Heart left ventricle (tissue), 16 donors: ENCODE data around the gene PPA2. TPM values are rescaled to one million over a fixed set of nuclear protein-coding genes. Genes with fewer than 3 reads are reported as not detected.

Experiments used
- ATAC-seq, 4 donors: fragments of 200-7000 bp; cut with Tn5 transposase; one replicate each; pipeline ENCODE4 v1.9.1; 2020 to 2022; ENCODE audit warnings: moderate library complexity in 4 of 4, mild to moderate bottlenecking in 3 of 4, moderate number of reproducible peaks in 1 of 4
- DNase-seq, 5 donors: peaks; one replicate each; pipeline ENCODE4 v3.0.0-alpha.2; 2020
- H3K27ac ChIP-seq, 12 donors: fragments of 200-600 bp; sonication (generic) in 4 of 12; one replicate each; pipeline versions ENCODE4 v1.5.0 to v1.8.0; 2016 to 2022; ENCODE audit warnings: mild to moderate bottlenecking in 2 of 12
- H3K27me3 ChIP-seq, 9 donors: fragments of 200-600 bp; sonication (generic) in 2 of 9; one replicate each; pipeline versions ENCODE4 v1.5.1 to v1.8.0; 2016 to 2022; ENCODE audit warnings: mild to moderate bottlenecking in 3 of 9
- H3K36me3 ChIP-seq, 9 donors: fragments of 200-600 bp; sonication (generic) in 2 of 9; one replicate each; pipeline versions ENCODE4 v1.5.0 to v1.8.0; 2018 to 2022; ENCODE audit warnings: mild to moderate bottlenecking in 2 of 9
- H3K4me1 ChIP-seq, 12 donors: fragments of 200-600 bp; sonication (generic) in 4 of 12; one replicate each; pipeline versions ENCODE4 v1.5.0 to v1.8.0; 2016 to 2022; ENCODE audit warnings: mild to moderate bottlenecking in 3 of 12
- H3K4me3 ChIP-seq, 12 donors: fragments of 200-600 bp; sonication (generic) in 4 of 12; one replicate each; pipeline versions ENCODE4 v1.5.0 to v1.8.0; 2017 to 2022; ENCODE audit warnings: mild to moderate bottlenecking in 9 of 12, moderate library complexity in 4 of 12
- H3K9me3 ChIP-seq, 12 donors: fragments of 200-600 bp; sonication (generic) in 4 of 12; one replicate each; pipeline versions ENCODE4 v1.5.0 to v1.8.0; 2016 to 2022; ENCODE audit warnings: mild to moderate bottlenecking in 1 of 12
- POLR2A ChIP-seq, 2 donors: fragments of 450-650 bp; IDR thresholded peaks; one replicate each; pipeline ENCODE4 v1.6.1; 2017; ENCODE audit warnings: antibody characterized with exemption in 2 of 2, mild to moderate bottlenecking in 2 of 2, moderate library complexity in 2 of 2
- WGBS, 4 donors: extraction: QIAGEN DNeasy Blood & Tissue Kit in 2 of 4; methylation state at CpG; one replicate each; pipeline versions ENCODE4 v1.1.5 to v1.1.7; 2013 to 2018; 5-methylcytosine and 5-hydroxymethylcytosine counted together
- intact Hi-C, 10 donors: fragments of 100-400 bp; cut with DNase I; formaldehyde crosslinking; loops; one replicate each; pipeline versions ENCODE4 v1.11.1 to v1.14.2; 2022
- polyA plus RNA-seq, 2 donors: library from polyadenylated mRNA; stranded (reverse); fragments of 200-250 nt; gene quantifications; one replicate each; pipeline ENCODE4 v1.2.3, GENCODE V29; 2013
- total RNA-seq, 9 donors: library from RNA; depleted of rRNA in 2 of 9; stranded (reverse); fragments of >200 nt in 2 of 9; fragmentation: NEBNext Ultra II Directional in 3 of 9; extraction: Animal tissue kit (Norgen Biotek cat#: 25700) in 3 of 9; gene quantifications; one replicate each; pipeline versions ENCODE4 v1.1.0 to v1.2.4, GENCODE V29; 2016 to 2023
- TF ChIP-seq, protein P1 (sequence below), 12 donors: fragments of 200-600 bp; sonication (generic) in 4 of 12; IDR thresholded peaks; one replicate each; pipeline versions ENCODE4 v1.5.0 to v1.8.0; 2018 to 2022; ENCODE audit warnings: antibody characterized with exemption in 12 of 12, mild to moderate bottlenecking in 5 of 12
- donor health status: ischemic (EF 13 %, LVEDD 7.1; RV severe dilation, severe dysfunction).
- donor health status: healthy with polysubstance abuse.
- donor health status: DM: no; HTN: yes; CAD: no.
- donor health status: DM: no; HTN: no; CAD: no.
- donor health status: ischemic (EF 25% LVEDD 6.9; RV normal size, moderate dysfunction).
- donor health status: ischemic (EF 25% LVEDD 5.7; RV mildly dilated, moderate dysfunction).
- donor health status: healthy.
- donor health status: DM: yes; HTN: yes; CAD: no.
- donor health status: ischemic (EF 35%, LVEDD 5.7; RV mildly dilated, moderate dysfunction).
- donor health status: nonischemic (EF 11% LVEDD 7.7; RV severe dilation, severe dysfunction).
- donor health status: DM: yes; HTN: yes; CAD: no.
- donor health status: PGD.
- donor health status: ischemic (EF 29% LVEDD 5.4; RV normal size, mild dysfunction).
- donor health status: nonischemic (EF 23%, LVEDD 6.1; RV moderate dilation, normal function).

The PPA2 gene
- total and polyA plus RNA-seq, 11 donors = 64.1 to 178 (median 87.6) TPM

- intact Hi-C loops = no loop called here
- DNase-seq (no peak), ATAC-seq (no peak)
- H3K4me1 ChIP-seq = no peaks in the 10 kb centered on the region
- no peak overlapping the region for H3K4me3 ChIP-seq
- H3K27ac ChIP-seq = no peak overlapping the region
- no peaks in the 10 kb centered on the region for H3K27me3 ChIP-seq
- peaks cover 0 to 3% (median 0%) of the 10 kb centered on the region in 9 donors for H3K36me3 ChIP-seq
- TF ChIP-seq POLR2A (IDR thresholded peaks at IDR 0.05) = no peak
- TF ChIP-seq, protein P1, sequence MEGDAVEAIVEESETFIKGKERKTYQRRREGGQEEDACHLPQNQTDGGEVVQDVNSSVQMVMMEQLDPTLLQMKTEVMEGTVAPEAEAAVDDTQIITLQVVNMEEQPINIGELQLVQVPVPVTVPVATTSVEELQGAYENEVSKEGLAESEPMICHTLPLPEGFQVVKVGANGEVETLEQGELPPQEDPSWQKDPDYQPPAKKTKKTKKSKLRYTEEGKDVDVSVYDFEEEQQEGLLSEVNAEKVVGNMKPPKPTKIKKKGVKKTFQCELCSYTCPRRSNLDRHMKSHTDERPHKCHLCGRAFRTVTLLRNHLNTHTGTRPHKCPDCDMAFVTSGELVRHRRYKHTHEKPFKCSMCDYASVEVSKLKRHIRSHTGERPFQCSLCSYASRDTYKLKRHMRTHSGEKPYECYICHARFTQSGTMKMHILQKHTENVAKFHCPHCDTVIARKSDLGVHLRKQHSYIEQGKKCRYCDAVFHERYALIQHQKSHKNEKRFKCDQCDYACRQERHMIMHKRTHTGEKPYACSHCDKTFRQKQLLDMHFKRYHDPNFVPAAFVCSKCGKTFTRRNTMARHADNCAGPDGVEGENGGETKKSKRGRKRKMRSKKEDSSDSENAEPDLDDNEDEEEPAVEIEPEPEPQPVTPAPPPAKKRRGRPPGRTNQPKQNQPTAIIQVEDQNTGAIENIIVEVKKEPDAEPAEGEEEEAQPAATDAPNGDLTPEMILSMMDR (IDR thresholded peaks at IDR 0.05) = no peak
- H3K9me3 ChIP-seq = no peaks in the 10 kb centered on the region
Observed at GRCh38 chr4:105327956-105328355, 145.9 kb downstream of the PPA2 start.

GRCh38 chr4:105327222-105327621 lies 146.6 kb downstream of the PPA2 start:
- Histone ChIP-seq H3K9me3 (no peaks in the 10 kb centered on the region), H3K4me1 (no peaks in the 10 kb centered on the region), H3K27me3 (no peaks in the 10 kb centered on the region), H3K4me3 (no peak overlapping the region), H3K36me3 (peaks cover 0 to 3% (median 0%) of the 10 kb centered on the region in 9 donors), H3K27ac (no peak overlapping the region)
- DNase-seq (no peak), ATAC-seq (no peak)
- TF ChIP-seq, protein P1 (IDR thresholded peaks at IDR 0.05) = no peak
- no peak for TF ChIP-seq POLR2A (IDR thresholded peaks at IDR 0.05)
- intact Hi-C loops = no loop called here
- 83 to 91% (median 85%) methylated on average over 2 of the region's 2 CpGs for WGBS, 4 donors

Other genes with a start within 250 kb of the PPA2 start
- not detected for gene ARHGEF38, start 78.6 kb upstream of the PPA2 start, total RNA-seq
- gene ARHGEF38, start 78.6 kb upstream of the PPA2 start, polyA plus RNA-seq = not detected
- gene INTS12, start 234.6 kb upstream of the PPA2 start, total RNA-seq = 10 to 100 TPM; 19.2 to 27.9 (median 22.2) TPM
- gene INTS12, start 234.6 kb upstream of the PPA2 start, polyA plus RNA-seq = 10 to 100 TPM; 11.4 to 34.2 TPM
- gene GSTCD, start 234.7 kb upstream of the PPA2 start, total RNA-seq = 1 to 10 TPM; 2.4 to 6.4 (median 5.0) TPM
- gene GSTCD, start 234.7 kb upstream of the PPA2 start, polyA plus RNA-seq = 1 to 10 TPM in 1 of 2 donors, under 1 TPM in 1; 0.57 to 3.2 TPM